ENCODE data around the gene CISH.

DNA sequence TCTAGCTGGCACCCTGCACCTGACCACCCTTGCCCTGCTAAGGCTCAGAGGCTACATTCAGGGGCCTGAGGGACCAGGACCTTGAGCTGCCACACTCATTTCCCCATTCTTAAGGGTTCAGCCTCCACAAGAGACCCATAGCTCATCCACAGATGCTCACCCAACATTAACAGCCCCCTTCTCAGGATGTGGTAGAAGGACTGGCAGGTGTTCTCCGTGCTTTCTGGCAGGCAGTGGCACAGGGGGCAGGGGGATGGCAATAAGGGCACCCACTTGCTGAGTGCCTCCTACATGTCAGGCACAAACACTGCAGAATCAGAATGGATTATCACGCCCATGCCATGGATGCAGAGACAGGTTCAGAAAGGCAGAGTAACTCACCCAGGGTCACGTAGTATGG, 14.8 kb upstream of the CISH start:
- TF ChIP-seq EGR1 (conservative IDR thresholded peaks at IDR 0.05) (no peak), ZBTB17 (CRISPR knock-in tag; IDR thresholded peaks at IDR 0.05) (no peak), SMAD4 (CRISPR knock-in tag; conservative IDR thresholded peaks at IDR 0.05) (no peak), CTCF (IDR thresholded peaks at IDR 0.05 in 2 of 3, conservative IDR thresholded peaks at IDR 0.05 in 1 of 3; ENCODE audit: insufficient read depth in 2 of 3, low read depth in 1 of 3, low read length in 3 of 3) (no peak), POLR2A (conservative IDR thresholded peaks at IDR 0.05) (no peak), CHCHD3 (CRISPR knock-in tag; IDR thresholded peaks at IDR 0.05) (no peak), POLR2AphosphoS5 (IDR thresholded peaks at IDR 0.05; ENCODE audit: control insufficient read depth, insufficient read depth, low read depth, low read length) (no peak), CHD2 (IDR thresholded peaks at IDR 0.05; ENCODE audit: low read depth, low read length) (no peak), MAX (CRISPR knock-in tag; IDR thresholded peaks at IDR 0.05) (no peak), CEBPB (tag; IDR thresholded peaks at IDR 0.05) (no peak), MXI1 (IDR thresholded peaks at IDR 0.05; ENCODE audit: low read depth, low read length) (no peak), YY1 (IDR thresholded peaks at IDR 0.05; ENCODE audit: borderline replicate concordance in 1 of 3, control insufficient read depth in 1 of 3, extremely low read depth in 1 of 3, insufficient read depth in 3 of 3, insufficient read length in 1 of 3, insufficient replicate concordance in 2 of 3, low read depth in 1 of 3, low read length in 2 of 3) (no peak)

Measured in K562 (cell line).